Upper lobe of left lung (tissue), 4 donors: Measurements from ENCODE around the gene SH3TC2.

Experiments
- CTCF ChIP-seq, 6 experiments: fragments of 450-650 bp in 4 of 6; fragments of 200-600 bp in 2 of 6; sonication (generic) in 2 of 6; IDR thresholded peaks; one replicate each; pipeline ENCODE4 v1.5.1; 2016 to 2019; ENCODE audit warnings: antibody characterized with exemption in 6 of 6
- POLR2A ChIP-seq, 4 donors: fragments of 450-650 bp; IDR thresholded peaks; one replicate each; pipeline ENCODE4 v1.5.1; 2016 to 2017; ENCODE audit warnings: antibody characterized with exemption in 4 of 4, mild to moderate bottlenecking in 2 of 4

- TF ChIP-seq POLR2A (IDR thresholded peaks at IDR 0.05): no peak
- no peak for TF ChIP-seq CTCF (IDR thresholded peaks at IDR 0.05)
Measured at GRCh38 chr5:149044453-149045088, 18.3 kb downstream of the SH3TC2 start.
